ENCODE results near the gene LRP1. TPM values are rescaled to one million over a fixed set of nuclear protein-coding genes. Genes with fewer than 3 reads are reported as not detected.

Gene LRP1
- total and polyA plus RNA-seq, 2 of the 13 experiments (the other 11 are each of a cell fraction or from before 2014, with no cell fraction given) = 14.7 to 30.8 TPM

DNA sequence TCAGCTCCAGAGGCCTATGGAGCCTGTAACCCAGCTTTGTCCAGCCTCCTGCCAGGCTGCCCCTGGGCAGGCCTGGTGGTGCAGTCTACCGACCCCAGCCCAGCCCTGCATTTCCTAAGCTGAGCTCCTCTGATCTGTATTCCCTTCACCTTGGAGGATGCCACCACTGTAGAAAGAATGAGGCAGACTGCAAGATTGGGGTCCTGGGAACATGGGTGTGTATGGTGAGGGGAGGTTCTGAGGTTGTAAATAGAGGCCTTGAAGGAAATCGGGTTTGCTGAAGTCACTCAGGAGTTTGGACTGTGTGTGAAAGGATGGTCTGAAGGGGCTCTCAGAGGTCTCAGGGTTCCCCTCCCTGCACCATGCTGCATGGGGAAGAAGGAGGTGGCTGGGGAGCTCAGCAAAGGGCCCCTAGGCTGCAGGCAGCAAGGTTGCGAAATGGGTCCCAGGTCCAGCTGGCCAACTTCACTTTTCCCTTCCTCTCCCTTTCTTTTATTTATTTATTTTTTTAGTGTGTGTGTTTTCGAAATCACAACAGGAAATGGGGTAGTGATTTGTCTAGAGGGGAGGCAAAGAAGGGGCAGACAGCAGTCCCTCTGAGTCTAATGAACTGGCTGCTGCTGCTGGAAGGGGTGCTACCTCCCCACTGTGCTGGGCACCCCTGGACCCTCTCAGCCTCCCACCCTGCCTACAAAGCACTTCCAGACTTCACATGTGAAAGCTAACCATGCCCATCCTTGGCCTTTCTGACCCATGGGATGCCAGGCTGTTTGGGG is 20.4 kb downstream of the LRP1 start (continued):
- TF ChIP-seq MTF2 (CRISPR knock-in tag; IDR thresholded peaks at IDR 0.05; ENCODE audit: borderline replicate concordance) (no peak), ETV6 (CRISPR knock-in tag; conservative IDR thresholded peaks at IDR 0.05) (no peak), HDAC6 (IDR thresholded peaks at IDR 0.05; ENCODE audit: low read depth, low read length) (no peak), ZNF33B (CRISPR knock-in tag; IDR thresholded peaks at IDR 0.05) (no peak), PRDM4 (CRISPR knock-in tag; IDR thresholded peaks at IDR 0.05; ENCODE audit: borderline replicate concordance) (no peak), ZNF432 (CRISPR knock-in tag; IDR thresholded peaks at IDR 0.05; ENCODE audit: borderline replicate concordance) (no peak), ZNF891 (CRISPR knock-in tag; IDR thresholded peaks at IDR 0.05) (no peak), ZNF841 (CRISPR knock-in tag; IDR thresholded peaks at IDR 0.05; ENCODE audit: borderline replicate concordance) (no peak), ZNF367 (CRISPR knock-in tag; IDR thresholded peaks at IDR 0.05; ENCODE audit: borderline replicate concordance) (no peak), MTF1 (CRISPR knock-in tag; IDR thresholded peaks at IDR 0.05) (no peak), FOXK2 (IDR thresholded peaks at IDR 0.05) (no peak), ZNF260 (CRISPR knock-in tag; IDR thresholded peaks at IDR 0.05; ENCODE audit: borderline replicate concordance, low read depth) (no peak), RBM39 (IDR thresholded peaks at IDR 0.05; ENCODE audit: low read depth, low read length, poor library complexity, severe bottlenecking) (no peak), ZNF546 (CRISPR knock-in tag; conservative IDR thresholded peaks at IDR 0.05) (no peak), RFXAP (CRISPR knock-in tag; IDR thresholded peaks at IDR 0.05; ENCODE audit: borderline replicate concordance) (no peak), IRF2 (CRISPR knock-in tag; IDR thresholded peaks at IDR 0.05) (peak; percentile 57), KDM4B (CRISPR knock-in tag; IDR thresholded peaks at IDR 0.05) (peak; percentile 53; the same call in 1 of the 2 replicates), PAWR (CRISPR knock-in tag; IDR thresholded peaks at IDR 0.05; ENCODE audit: borderline replicate concordance) (no peak), ZNF782 (CRISPR knock-in tag; IDR thresholded peaks at IDR 0.05; ENCODE audit: borderline replicate concordance) (no peak), GABPA (IDR thresholded peaks at IDR 0.05; ENCODE audit: low read depth, low read length) (no peak), GABPA (CRISPR knock-in tag; IDR thresholded peaks at IDR 0.05; ENCODE audit: low read depth) (peak; percentile 53), CHD4 (IDR thresholded peaks at IDR 0.05; ENCODE audit: borderline replicate concordance, low read length) (no peak)
- TF ChIP-seq, protein P1, sequence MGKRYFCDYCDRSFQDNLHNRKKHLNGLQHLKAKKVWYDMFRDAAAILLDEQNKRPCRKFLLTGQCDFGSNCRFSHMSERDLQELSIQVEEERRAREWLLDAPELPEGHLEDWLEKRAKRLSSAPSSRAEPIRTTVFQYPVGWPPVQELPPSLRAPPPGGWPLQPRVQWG (CRISPR knock-in tag; IDR thresholded peaks at IDR 0.05; ENCODE audit: borderline replicate concordance, low read depth) = no peak
- TF ChIP-seq, protein P2, sequence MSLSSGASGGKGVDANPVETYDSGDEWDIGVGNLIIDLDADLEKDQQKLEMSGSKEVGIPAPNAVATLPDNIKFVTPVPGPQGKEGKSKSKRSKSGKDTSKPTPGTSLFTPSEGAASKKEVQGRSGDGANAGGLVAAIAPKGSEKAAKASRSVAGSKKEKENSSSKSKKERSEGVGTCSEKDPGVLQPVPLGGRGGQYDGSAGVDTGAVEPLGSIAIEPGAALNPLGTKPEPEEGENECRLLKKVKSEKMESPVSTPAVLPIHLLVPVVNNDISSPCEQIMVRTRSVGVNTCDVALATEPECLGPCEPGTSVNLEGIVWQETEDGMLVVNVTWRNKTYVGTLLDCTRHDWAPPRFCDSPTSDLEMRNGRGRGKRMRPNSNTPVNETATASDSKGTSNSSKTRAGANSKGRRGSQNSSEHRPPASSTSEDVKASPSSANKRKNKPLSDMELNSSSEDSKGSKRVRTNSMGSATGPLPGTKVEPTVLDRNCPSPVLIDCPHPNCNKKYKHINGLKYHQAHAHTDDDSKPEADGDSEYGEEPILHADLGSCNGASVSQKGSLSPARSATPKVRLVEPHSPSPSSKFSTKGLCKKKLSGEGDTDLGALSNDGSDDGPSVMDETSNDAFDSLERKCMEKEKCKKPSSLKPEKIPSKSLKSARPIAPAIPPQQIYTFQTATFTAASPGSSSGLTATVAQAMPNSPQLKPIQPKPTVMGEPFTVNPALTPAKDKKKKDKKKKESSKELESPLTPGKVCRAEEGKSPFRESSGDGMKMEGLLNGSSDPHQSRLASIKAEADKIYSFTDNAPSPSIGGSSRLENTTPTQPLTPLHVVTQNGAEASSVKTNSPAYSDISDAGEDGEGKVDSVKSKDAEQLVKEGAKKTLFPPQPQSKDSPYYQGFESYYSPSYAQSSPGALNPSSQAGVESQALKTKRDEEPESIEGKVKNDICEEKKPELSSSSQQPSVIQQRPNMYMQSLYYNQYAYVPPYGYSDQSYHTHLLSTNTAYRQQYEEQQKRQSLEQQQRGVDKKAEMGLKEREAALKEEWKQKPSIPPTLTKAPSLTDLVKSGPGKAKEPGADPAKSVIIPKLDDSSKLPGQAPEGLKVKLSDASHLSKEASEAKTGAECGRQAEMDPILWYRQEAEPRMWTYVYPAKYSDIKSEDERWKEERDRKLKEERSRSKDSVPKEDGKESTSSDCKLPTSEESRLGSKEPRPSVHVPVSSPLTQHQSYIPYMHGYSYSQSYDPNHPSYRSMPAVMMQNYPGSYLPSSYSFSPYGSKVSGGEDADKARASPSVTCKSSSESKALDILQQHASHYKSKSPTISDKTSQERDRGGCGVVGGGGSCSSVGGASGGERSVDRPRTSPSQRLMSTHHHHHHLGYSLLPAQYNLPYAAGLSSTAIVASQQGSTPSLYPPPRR (CRISPR knock-in tag; IDR thresholded peaks at IDR 0.05; ENCODE audit: borderline replicate concordance) = peak; percentile 52; the same call in 1 of the 2 replicates

All from HepG2 (cell line).